Endometrial microvascular endothelial cells (primary cell): ENCODE measurements around the gene TUBGCP3. TPM values are rescaled to one million over a fixed set of nuclear protein-coding genes. Genes with fewer than 3 reads are reported as not detected.

ENCODE experiments used
- in situ Hi-C: cut with HindIII; loops from 2 replicates; pipeline ENCODE4 v1.10.0; 2017; ENCODE audit warnings: low sequenced_read_pairs, low pct_unique_long_range_greater_than_20kb; ENCODE audit errors: inconsistent ontology term
- total RNA-seq: library from RNA; depleted of rRNA; stranded (reverse); fragments of >200 nt; gene quantifications from one replicate; pipeline ENCODE4 v1.2.3, GENCODE V29; 2015; ENCODE audit errors: inconsistent ontology term

The TUBGCP3 gene
- total RNA-seq, 1 donor from 2014 or later = 32.2 TPM

DNA sequence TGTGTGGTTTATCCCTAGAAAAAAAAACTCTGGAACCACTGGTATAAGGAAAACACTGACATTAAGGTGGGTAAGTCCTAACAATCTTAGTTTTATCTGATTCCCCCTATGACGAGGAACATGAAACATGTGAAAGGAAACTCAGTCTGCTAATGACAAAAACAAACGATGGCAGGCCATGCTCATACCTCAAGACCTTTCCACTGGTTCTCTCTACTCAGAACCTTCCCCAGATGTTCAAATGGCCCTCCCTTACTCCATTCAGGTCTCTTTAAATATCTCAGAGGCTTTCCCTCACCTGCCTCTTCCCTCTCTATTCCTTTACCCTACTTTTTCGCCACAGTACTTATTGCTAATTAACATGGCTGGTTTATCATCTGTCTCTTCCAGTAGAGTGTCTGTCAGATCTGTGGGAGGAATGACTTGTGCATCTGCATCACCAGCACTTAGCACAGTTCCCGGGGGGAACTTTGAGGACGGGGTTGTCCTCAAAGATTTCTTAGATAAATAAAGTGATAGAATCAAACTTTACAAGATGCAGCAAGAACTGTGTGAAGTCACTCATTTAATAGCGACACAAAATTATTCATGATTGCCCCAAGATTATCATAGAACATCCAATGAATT lies 1.5 kb downstream of the TUBGCP3 start:
- in situ Hi-C loops = no loop called here

DNA sequence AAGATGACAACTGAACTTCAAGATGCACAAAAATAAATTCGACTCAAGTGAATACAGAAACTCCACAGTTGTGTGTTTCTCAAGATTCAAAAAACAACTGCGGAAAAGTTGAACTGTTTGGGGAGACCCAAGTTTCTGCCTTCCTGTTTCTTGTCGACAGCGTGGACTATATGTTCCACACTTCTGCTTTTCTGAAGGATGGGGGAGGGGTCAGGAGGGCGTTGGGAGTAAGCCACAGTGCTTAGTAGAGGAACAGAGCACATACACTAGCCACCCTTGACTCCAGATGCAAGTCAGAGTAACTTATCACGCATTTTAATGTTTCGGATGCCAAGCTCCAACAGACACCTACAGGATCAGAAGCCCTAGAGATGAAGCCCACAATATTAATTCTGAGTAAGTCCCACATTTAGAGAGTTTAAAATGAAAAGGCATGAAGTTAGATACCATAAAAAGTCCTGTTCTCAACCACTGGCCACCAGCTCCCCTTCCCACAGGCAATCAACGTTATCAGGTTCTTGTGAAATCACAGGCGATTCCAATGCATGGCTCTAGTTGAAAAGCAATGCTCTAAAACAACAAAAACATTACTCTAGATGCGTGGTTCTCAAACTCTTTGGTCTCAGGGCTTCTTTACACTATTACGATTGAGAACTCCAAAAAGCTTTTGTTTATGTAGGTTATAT lies 4.2 kb downstream of the TUBGCP3 start:
- in situ Hi-C loops = no loop called here

DNA sequence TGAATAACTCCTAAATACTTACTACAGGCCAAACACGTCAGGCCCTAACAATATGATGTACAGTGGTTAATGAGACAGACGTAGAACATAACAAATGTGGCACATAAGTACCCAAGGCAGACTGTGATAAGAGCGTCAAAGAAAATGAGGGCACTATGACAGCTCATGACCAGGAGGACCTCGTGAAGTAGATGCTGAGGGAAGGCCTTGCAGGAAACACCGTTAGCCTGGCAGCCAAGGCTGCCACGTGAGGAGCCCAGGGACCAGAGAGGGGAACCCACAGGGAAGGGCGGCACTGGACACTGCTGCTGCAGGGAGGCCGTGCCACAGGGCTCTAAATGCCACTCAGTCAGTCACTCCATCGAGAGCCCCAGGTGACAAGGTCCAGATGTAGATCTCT lies 5.7 kb downstream of the TUBGCP3 start:
- in situ Hi-C loops = no loop called here

DNA sequence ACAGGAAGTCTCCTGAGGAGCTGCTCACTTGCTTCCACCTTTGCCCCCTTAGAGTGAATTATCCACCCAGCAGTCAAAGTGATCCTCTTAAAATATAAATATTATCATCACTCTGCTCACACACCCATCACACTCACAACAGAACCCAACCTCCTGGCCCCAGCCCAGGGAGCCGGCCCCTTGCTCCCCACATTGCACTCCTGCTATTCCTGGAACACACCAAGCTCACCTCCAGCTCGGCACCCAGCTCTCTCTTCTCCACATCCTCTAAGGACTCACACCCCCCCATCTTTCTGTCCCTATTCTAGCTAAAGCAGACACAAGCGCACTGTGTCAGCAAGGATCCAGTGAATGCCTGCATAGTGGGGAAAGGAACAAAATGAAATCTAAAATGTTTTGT lies 7.0 kb downstream of the TUBGCP3 start:
- in situ Hi-C loops = no loop called here

DNA sequence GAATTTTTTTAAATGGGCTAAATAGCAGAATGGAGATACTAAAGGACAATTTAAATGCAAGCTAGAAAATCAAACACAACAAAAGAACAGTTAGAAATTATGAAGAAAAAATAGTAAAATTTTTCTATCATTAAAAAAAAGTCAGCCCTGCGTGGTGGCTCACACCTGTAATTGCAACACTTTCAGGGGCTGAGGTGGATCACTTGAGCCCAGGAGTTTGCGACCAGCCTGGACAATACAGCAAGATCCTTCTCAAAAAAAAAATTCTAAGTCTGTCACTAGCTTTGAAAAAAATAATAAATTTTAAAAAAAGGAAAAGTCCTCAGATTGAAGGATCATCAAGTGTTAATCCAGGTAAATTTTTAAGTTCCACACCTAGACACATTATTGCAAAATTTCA lies 7.7 kb downstream of the TUBGCP3 start:
- in situ Hi-C loops = no loop called here

DNA sequence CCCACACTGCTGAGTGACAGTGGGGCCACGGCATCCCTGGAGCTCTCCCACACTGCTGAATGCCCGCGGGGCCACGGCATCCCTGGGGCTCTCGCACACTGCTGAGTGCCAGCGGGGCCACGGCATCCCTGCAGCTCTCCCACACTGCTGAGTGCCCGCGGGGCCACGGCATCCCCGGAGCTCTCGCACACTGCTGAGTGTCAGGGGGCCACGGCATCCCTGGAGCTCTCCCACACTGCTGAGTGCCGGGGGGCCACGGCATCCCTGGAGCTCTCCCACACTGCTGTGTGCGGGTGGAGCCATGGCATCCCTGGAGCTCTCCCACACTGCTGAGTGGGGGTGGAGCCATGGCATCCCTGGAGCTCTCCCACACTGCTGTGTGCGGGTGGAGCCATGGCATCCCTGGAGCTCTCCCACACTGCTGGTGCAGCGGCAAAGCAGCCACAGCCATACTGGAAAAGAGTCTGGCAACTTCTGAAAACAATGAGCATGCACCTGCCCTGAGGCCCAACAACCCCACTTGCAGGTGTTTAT lies 8.6 kb downstream of the TUBGCP3 start:
- in situ Hi-C loops = no loop called here

DNA sequence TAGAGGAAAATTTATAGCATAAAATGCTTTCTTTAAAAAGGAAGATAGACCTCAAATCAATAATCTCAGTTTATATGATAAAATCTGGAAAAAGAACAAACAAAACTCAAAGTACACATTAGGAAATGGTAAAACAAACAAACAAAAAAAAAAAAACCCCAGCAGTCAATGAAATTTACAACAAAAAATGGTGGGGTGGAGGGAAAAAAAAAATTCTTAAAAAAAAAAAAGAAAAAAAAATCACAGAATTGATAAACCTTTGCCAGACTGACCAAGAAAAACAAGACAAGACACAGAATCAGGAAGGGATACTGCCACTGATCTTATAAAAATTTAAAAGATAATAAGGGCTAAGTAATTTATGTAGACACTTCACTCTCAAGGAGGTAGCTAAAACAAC lies 11.2 kb downstream of the TUBGCP3 start:
- in situ Hi-C loops = no loop called here

DNA sequence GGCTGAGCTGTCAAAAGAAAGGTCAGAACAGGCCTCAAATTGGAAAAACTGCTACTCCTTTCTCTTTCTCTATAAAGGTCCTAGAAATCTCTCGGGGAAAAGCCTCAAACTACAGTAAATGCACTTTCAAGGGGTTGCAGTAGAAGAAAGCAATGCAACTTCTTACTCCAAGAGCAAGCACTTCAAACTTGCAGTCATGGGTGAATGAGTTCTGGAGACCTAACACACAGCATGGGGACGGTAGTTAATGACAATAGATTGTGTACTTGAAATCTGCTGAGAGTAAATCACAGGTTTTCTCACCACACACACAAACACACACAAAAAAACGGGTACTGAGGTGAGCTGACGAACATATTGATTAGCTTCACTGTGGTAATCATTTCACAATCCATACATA lies 11.8 kb downstream of the TUBGCP3 start:
- in situ Hi-C loops = no loop called here

DNA sequence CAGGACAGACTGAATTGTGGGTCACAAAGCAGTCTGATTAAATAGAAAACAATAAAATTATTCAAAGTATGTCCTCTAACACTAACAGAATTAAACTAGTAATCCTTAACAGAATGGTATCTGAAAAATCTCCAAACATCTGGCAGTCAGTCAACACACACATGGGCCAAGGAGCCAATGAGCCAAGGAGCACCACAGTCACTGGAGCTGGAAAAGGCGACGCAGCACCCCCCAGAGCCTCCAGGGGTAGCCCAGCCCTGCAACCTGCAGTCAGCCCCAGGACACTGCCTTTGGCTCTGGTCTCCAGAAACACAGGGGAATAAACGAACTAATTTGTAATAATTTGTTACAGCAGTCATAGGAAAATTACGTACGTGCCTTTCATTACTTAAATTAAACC lies 12.3 kb downstream of the TUBGCP3 start:
- in situ Hi-C loops = no loop called here

DNA sequence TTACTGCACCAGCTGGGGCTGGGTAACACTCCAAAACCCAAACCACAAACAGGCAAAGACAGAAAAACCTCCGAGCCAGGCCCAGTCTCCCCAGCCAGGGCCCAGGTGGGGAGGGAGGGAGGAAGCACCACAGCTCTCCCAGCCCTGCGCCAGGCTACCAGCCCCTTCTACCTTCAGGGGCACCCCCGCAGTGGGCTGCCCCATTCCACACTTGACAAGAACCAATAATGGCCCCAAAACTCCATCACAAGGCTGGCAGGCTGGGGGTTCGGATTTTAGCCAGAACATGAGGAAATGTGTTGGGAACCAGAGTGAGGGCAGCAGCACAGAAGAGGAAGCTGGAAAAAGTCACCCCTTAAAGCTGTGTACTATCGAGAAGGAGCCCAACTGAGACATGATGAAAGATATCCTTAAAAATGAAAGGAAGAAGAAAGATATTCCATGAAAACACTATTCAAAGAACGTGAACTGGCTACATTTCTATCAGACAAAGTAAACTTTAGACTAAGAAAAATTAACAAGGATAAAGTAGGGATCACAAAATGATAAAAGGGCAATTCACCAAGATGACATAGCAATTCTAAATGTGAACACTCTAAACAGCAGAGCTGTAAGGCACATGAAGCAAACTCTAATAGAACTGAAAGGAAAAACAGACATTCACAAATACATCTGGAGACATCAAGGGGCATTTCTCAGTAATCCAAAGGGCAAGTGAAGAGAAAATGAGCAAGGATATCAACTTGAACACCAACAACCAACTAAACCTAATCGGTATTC lies 12.9 kb downstream of the TUBGCP3 start:
- in situ Hi-C loops = no loop called here

DNA sequence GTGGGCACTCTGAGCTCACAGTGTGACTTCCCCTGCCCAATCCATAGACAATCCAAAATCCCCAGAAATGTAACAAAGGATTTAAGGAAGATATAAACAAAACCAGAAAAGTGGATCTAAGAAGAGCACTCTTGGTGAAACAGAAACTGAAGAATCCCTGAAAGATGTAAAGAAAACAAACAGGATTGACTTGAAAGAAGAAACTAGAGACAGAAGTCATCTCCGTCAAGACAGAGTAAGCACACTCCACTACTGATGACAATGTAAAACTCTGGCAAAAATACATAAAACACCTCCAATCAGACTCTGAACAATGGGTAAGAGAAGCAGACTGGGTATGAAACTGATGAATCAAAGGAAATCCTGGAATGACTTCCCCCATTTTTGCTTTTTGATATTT lies 13.5 kb downstream of the TUBGCP3 start:
- in situ Hi-C loops = no loop called here

DNA sequence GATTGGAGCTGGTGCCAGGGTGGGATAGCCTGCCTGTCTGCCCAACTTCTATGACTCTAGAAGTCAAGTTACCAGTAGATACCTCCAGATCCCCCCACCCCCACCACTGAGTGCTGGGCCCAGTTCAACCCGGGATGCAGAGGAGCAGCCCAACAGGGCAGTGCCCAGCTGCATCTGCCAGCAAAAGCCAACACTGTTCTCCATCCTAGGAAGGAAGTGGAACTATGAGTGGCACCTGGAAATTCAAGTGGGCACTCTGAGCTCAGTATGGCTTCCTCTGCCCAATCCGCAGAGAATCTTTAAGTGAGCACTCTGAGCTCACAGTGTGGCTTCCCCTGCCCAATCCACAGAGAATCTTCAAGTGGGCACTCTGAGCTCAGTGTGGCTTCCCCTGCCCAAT lies 14.2 kb downstream of the TUBGCP3 start:
- in situ Hi-C loops = no loop called here

DNA sequence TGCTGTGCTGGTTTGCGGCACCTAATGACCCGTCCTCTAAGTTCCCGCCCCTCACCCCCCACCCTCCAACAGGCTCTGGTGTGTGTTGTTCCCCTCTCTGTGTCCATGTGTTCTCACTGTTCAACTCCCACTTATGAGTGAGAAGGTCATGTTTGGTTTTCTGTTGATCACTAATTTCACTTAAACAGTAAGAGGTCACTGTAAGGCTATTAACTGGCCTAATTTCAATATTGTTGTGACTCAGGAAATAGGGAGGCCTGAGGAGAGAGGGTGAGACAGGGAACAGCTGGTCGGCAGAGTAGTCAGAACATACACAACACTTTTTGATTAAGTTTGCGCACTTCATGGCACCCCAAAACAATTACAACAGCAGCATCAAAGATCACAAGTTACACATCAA lies 15.6 kb downstream of the TUBGCP3 start:
- in situ Hi-C loops = no loop called here

DNA sequence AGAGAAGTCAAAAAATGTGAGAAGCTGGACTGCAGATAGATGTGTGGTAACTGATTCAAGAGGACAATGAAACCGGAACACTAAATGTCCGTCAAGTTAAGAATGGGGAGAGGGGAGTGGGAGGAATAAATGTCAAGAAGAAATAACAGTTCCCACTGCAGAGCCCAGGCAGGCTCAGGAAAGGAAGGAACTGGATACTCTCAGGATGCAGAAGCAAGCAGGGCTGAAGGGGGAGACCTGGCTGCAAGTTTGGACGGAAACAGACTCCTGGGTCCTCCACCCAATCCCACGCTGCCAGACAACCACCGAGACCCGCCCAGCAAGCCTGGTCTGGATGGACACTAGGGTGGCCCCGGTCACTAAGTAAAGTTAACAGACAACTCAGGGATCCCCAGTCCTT lies 18.1 kb downstream of the TUBGCP3 start:
- in situ Hi-C loops = no loop called here

DNA sequence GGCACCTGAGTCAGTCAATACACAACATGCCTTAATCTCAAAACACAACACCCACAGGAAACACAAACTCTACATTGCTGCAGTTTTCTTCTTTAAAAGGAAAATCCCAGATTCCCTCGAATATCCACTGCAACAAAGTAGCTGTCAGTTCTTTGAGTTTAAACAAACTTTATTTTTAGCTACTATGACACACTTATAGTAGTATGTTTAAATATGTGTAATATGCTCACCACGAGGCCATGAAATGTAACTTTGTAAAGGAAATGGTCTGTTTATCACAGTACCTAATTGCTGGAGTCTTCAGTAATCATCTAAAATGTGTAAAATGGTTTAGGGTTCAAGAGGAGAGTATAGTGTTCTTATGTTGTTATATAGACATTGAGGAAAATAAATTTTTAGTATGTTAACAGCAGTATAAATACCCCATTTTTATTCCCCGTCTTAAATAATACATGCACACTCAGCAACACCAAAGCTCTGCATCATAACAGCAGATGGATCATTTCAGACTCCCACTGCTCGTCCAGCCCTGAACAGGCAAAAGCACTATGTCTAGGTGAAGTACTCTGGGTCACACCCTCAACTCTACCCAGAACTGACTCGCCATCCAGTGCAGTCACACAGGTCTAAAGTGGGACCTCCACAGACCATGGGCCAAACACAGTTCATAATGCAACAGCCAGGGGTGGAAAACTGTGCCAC lies 20.6 kb downstream of the TUBGCP3 start:
- in situ Hi-C loops = no loop called here

DNA sequence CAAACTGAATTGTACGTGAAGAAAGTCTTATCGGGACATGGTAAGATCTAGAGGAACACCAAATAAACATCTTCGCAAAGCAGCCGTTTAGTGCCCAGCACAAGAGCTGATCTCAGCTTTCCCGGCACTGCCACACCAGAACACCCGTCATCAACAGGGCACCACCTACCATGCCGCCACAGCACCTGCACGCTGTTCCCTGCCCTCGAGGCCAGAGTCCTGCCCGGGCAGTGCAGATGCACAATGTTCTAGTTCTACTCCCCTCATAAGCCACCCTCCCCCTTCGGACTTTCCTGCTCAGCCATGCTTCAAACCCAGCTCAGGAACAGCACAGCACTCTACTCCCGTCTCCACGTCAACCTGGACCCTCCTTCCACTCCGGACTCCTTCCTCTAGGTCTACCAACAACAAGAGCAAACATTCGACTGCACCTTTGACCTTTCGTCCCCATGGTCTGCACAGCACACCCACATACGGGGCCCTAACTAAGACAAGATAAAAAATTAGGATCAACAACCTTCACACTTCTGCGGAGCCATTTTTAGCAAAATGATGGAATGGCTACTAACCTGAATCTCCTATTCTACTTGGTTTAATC lies 25.1 kb downstream of the TUBGCP3 start:
- in situ Hi-C loops = no loop called here

DNA sequence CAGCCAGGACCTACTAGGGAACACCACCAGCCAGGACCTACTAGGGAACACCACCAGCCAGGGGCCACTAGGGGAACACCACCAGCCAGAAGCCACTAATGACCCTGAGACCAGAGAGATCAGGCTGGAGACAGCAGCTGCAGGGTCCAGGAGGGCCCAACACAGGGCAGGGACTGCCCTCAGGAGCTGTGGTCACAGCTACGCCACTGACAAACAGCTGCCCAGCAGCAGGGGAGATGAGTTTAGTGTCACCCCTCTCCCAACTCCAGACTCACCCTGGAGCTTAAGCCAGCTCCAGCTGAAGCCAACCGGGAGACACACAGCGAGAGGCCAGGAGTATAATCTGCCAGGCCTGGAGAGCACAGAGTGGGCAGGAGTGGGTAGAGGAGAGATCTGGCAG lies 25.7 kb downstream of the TUBGCP3 start:
- in situ Hi-C loops = no loop called here

DNA sequence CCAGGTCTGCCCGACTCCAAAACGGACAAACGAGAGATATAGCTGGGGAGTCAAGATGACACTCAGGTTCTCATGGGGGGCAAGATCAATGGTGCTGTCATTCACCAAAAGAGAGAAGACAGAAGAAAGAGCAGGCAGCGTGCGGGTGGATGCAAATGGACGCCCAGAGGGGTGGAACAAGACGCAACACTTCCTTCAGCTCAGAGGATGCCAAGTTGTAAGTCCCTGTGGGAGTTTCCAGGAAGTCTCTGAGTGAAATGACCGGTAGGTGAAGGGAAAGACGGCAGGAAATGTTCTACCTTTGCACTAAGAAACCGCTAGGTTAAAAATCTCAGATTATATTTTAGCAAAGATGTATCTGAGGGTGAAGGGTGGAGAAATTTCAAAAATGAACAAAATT lies 26.5 kb downstream of the TUBGCP3 start:
- in situ Hi-C loops = no loop called here
